Esophagus muscularis mucosa (tissue), 3 donors: ENCODE data around the gene TAS1R1.
A peak's percentile ranks its signal among the peaks of the same experiment; 100 is the strongest.

Experiments
- CTCF ChIP-seq, 3 experiments: fragments of 200-600 bp in 2 of 3; fragments of 450-650 bp in 1 of 3; sonication (generic) in 2 of 3; IDR thresholded peaks; one replicate each; pipeline ENCODE4 v1.5.1; 2017 to 2019; ENCODE audit warnings: antibody characterized with exemption in 3 of 3, mild to moderate bottlenecking in 2 of 3, moderate library complexity in 1 of 3
- POLR2AphosphoS5 ChIP-seq, 2 donors: sonication (generic); formaldehyde crosslinking; IDR thresholded peaks; one replicate each; pipeline ENCODE4 v1.6.1; 2017; ENCODE audit warnings: antibody characterized with exemption in 2 of 2

GRCh38 chr1:6579374-6580118 lies 24.4 kb downstream of the TAS1R1 start, which contains the start of gene ZBTB48:
- no peak for TF ChIP-seq CTCF (IDR thresholded peaks at IDR 0.05)
- peak; percentile 99 to 100 for TF ChIP-seq POLR2AphosphoS5 (IDR thresholded peaks at IDR 0.05)
